MCF 10A (cell line): ENCODE data around the gene ARMC8. TPM values are rescaled to one million over a fixed set of nuclear protein-coding genes. Genes with fewer than 3 reads are reported as not detected.
A peak's percentile ranks its signal among the peaks of the same experiment; 100 is the strongest.

Experiments
- BruUV-seq: library from RNA; stranded (reverse); fragments of 400-500 nt; replicated peaks from 2 replicates; lab custom pipeline; 2021; lab: Mats Ljungman, UMichigan
- CTCF ChIA-PET: fragments of 300-600 bp; sonication (Branson Sonifier 250); formaldehyde crosslinking; extraction: SDS; loops from one replicate; lab custom pipeline; 2021; ENCODE audit warnings: antibody characterized with exemption, inconsistent platforms; lab: Yijun Ruan, JAX
- POLR2A ChIA-PET: fragments of 300-600, 350-650 bp; sonication (Branson Sonifier 250); formaldehyde crosslinking; extraction: SDS; loops from one replicate; lab custom pipeline; 2020; ENCODE audit warnings: antibody characterized with exemption, inconsistent platforms; lab: Yijun Ruan, JAX
- DNase-seq: peaks from one replicate; pipeline ENCODE4 v3.0.0-alpha.2; 2018; ENCODE audit not compliant: unreplicated experiment
- H3K27ac Mint-ChIP-seq: one replicate; pipeline ENCODE4 v1.8.0; 2022; ENCODE audit warnings: mild to moderate bottlenecking, low read depth, mixed read lengths; ENCODE audit not compliant: unreplicated experiment
- H3K27me3 Mint-ChIP-seq: one replicate; pipeline ENCODE4 v1.8.0; 2022; ENCODE audit warnings: mixed read lengths; ENCODE audit not compliant: insufficient read depth, unreplicated experiment
- H3K36me3 Mint-ChIP-seq: one replicate; pipeline ENCODE4 v1.8.0; 2022; ENCODE audit warnings: mild to moderate bottlenecking, moderate library complexity, mixed read lengths; ENCODE audit not compliant: insufficient read depth, unreplicated experiment
- H3K4me1 Mint-ChIP-seq: one replicate; pipeline ENCODE4 v1.8.0; 2022; ENCODE audit warnings: mixed read lengths; ENCODE audit not compliant: insufficient read depth, unreplicated experiment
- H3K4me3 Mint-ChIP-seq: one replicate; pipeline ENCODE4 v1.8.0; 2022; ENCODE audit warnings: mild to moderate bottlenecking, moderate library complexity, mixed read lengths; ENCODE audit not compliant: unreplicated experiment
- H3K9me3 Mint-ChIP-seq: one replicate; pipeline ENCODE4 v1.8.0; 2022; ENCODE audit warnings: mixed read lengths; ENCODE audit not compliant: unreplicated experiment
- CTCF ChIP-seq: fragments of 200-600 bp; IDR thresholded peaks from one replicate; pipeline ENCODE4 v1.8.0; 2022; ENCODE audit warnings: antibody characterized with exemption, mild to moderate bottlenecking; ENCODE audit not compliant: unreplicated experiment
- intact Hi-C: fragments of 100-400 bp; cut with micrococcal nuclease; formaldehyde crosslinking; loops from 2 replicates; pipeline ENCODE4 v1.14.1; 2022
- total RNA-seq: library from RNA; stranded (reverse); gene quantifications from 2 replicates; pipeline ENCODE4 v1.2.3, GENCODE V29; 2022

Gene ARMC8
- total RNA-seq, 1 experiment from 2014 or later = 29.8 TPM

- POLR2A ChIA-PET = interaction anchor here (0.6 to 5.3 kb wide), 3 partner anchors 14 to 212 kb away, joined by 3 to 81 read pairs (median 3); partner anchors contain the start of gene ARMC8
- CTCF ChIA-PET = interaction anchor here (0.6 to 1.3 kb wide), 4 partner anchors 59 to 159 kb away, joined by 3 to 5 read pairs (median 3); no protein-coding TSS in a partner anchor
- Mint-ChIP-seq H3K4me3 (no peak overlapping the region), H3K27me3 (no peaks in the 10 kb centered on the region), H3K4me1 (peaks cover 12% of the 10 kb centered on the region), H3K36me3 (peaks cover 39% of the 10 kb centered on the region), H3K9me3 (no peaks in the 10 kb centered on the region), H3K27ac (peak overlapping the region; percentile 35)
- BruUV-seq = no TSS peak
- no peak for TF ChIP-seq CTCF
- DNase-seq = no peak
- intact Hi-C loops = no loop called here
Observed at GRCh38 chr3:138172625-138173024, 14.5 kb upstream of the ARMC8 start.

- intact Hi-C loops = loop anchor here (1.0 kb wide), 1 partner anchor 106 kb away; no protein-coding TSS in a partner anchor
- H3K27ac Mint-ChIP-seq = peak overlapping the region; percentile 93
- peaks cover 9% of the 10 kb centered on the region for H3K27me3 Mint-ChIP-seq
- H3K9me3 Mint-ChIP-seq = no peaks in the 10 kb centered on the region
- peak overlapping the region; percentile 89 for H3K4me3 Mint-ChIP-seq
- no peak for DNase-seq
- POLR2A ChIA-PET = interaction anchor here (0.6 to 5.3 kb wide), 13 partner anchors 10 to 1822 kb away, joined by 3 to 81 read pairs (median 4); partner anchors contain the start of genes ARMC8, DZIP1L, FAIM and MRAS
- peaks cover 12% of the 10 kb centered on the region for H3K4me1 Mint-ChIP-seq
- peaks cover 26% of the 10 kb centered on the region for H3K36me3 Mint-ChIP-seq
- no peak for TF ChIP-seq CTCF
- BruUV-seq = no TSS peak
- CTCF ChIA-PET = interaction anchor here (0.6 to 2.4 kb wide), 11 partner anchors 11 to 1421 kb away, joined by 3 to 5 read pairs (median 3); partner anchors contain the start of gene DZIP1L
Observed at GRCh38 chr3:138173769-138174420, 13.2 kb upstream of the ARMC8 start.

GRCh38 chr3:138174421-138175131, 12.5 kb upstream of the ARMC8 start, which contains the start of gene DBR1:
DBR1 (minus strand) TSS chr3:138174921; CDS start chr3:138174795, 126 bp downstream.
- intact Hi-C loops = loop anchor here (1.0 kb wide), 1 partner anchor 106 kb away; no protein-coding TSS in a partner anchor
- BruUV-seq = TSS peak; percentile 80

More at GRCh38 chr3:138174421-138175131, 12.5 kb upstream of the ARMC8 start, which contains the start of gene DBR1:
- Mint-ChIP-seq H3K36me3 (peaks cover 21% of the 10 kb centered on the region), H3K4me3 (peak within 1 kb of the TSS; percentile 89), H3K4me1 (peaks cover 12% of the 10 kb centered on the region), H3K9me3 (no peaks in the 10 kb centered on the region), H3K27me3 (peaks cover 11% of the 10 kb centered on the region), H3K27ac (peak within 1 kb of the TSS; percentile 93)
- no peak for TF ChIP-seq CTCF
- DNase-seq = peak; percentile 90
- POLR2A ChIA-PET = interaction anchor here (0.6 to 5.3 kb wide), 17 partner anchors 8 to 1225 kb away, joined by 3 to 81 read pairs (median 4); partner anchors contain the start of genes ARMC8, DZIP1L and MRAS
- CTCF ChIA-PET = interaction anchor here (0.6 to 2.4 kb wide), 10 partner anchors 12 to 749 kb away, joined by 3 to 7 read pairs (median 3); partner anchors contain the start of gene DZIP1L
